WI38 (cell line): ENCODE data around the gene PNPLA3.

Experiments
- H3K4me3 ChIP-seq: 2 replicates; pipeline ENCODE4 v1.5.1; 2011; ENCODE audit warnings: low read depth, mild to moderate bottlenecking, control low read depth, low read length
- CTCF ChIP-seq: IDR thresholded peaks from 2 replicates; pipeline ENCODE4 v1.5.1; 2012; ENCODE audit warnings: low read depth, mild to moderate bottlenecking, control low read depth, low read length

Gene PNPLA3

GRCh38 chr22:43917521-43917920 is 6.1 kb upstream of the PNPLA3 start:
- TF ChIP-seq CTCF = no peak
- no peak overlapping the region for H3K4me3 ChIP-seq

GRCh38 chr22:43919106-43919973 is 4.3 kb upstream of the PNPLA3 start:
- no peak overlapping the region for H3K4me3 ChIP-seq
- no peak for TF ChIP-seq CTCF

- no peak overlapping the region for H3K4me3 ChIP-seq
- no peak for TF ChIP-seq CTCF
Observed at GRCh38 chr22:43921370-43921769, 2.2 kb upstream of the PNPLA3 start.

GRCh38 chr22:43922123-43922522 is 1.5 kb upstream of the PNPLA3 start:
- no peak for TF ChIP-seq CTCF
- no peak overlapping the region for H3K4me3 ChIP-seq

GRCh38 chr22:43923191-43923590 is 414 bp upstream of the PNPLA3 start:
- peak overlapping the region; percentile 46 for H3K4me3 ChIP-seq
- no peak for TF ChIP-seq CTCF

GRCh38 chr22:43924877-43925276 is 1.3 kb downstream of the PNPLA3 start:
- TF ChIP-seq CTCF = no peak
- no peak overlapping the region for H3K4me3 ChIP-seq
